Fibroblast of skin of scalp (primary cell): ENCODE measurements around the gene PTPN6.

Experiments
- DNase-seq: peaks from one replicate; pipeline ENCODE4 v3.0.0-alpha.2; 2013

Gene PTPN6

GRCh38 chr12:6974180-6974579 is 23.0 kb downstream of the PTPN6 start:
- no peak for DNase-seq

GRCh38 chr12:6975297-6976032 is 24.3 kb downstream of the PTPN6 start:
- DNase-seq = no peak

- DNase-seq = no peak
These were observed 26.5 kb downstream of the PTPN6 start for GRCh38 chr12:6977653-6978052.

GRCh38 chr12:6978188-6978587 is 27.0 kb downstream of the PTPN6 start:
- DNase-seq = no peak

GRCh38 chr12:6978611-6979011 is 27.5 kb downstream of the PTPN6 start:
- DNase-seq = no peak

GRCh38 chr12:6979021-6979420 is 27.9 kb downstream of the PTPN6 start:
- no peak for DNase-seq

GRCh38 chr12:6979453-6979852 is 28.3 kb downstream of the PTPN6 start:
- no peak for DNase-seq

GRCh38 chr12:6980075-6980474 is 28.9 kb downstream of the PTPN6 start:
- DNase-seq = no peak

GRCh38 chr12:6980740-6981139 is 29.6 kb downstream of the PTPN6 start:
- no peak for DNase-seq

GRCh38 chr12:6981152-6982052 is 30.2 kb downstream of the PTPN6 start:
- no peak for DNase-seq

- no peak for DNase-seq
These were observed 31.4 kb downstream of the PTPN6 start for GRCh38 chr12:6982532-6982931.

GRCh38 chr12:6987956-6988553 is 36.9 kb downstream of the PTPN6 start:
- DNase-seq = no peak

GRCh38 chr12:6996040-6996441 is 44.9 kb downstream of the PTPN6 start:
- peak; percentile 19 for DNase-seq

- no peak for DNase-seq
These were observed 47.7 kb downstream of the PTPN6 start for GRCh38 chr12:6998715-6999451.

GRCh38 chr12:7001921-7002591 is 50.9 kb downstream of the PTPN6 start:
- no peak for DNase-seq

- DNase-seq = no peak
These were observed 53.2 kb downstream of the PTPN6 start for GRCh38 chr12:7004287-7004803.

GRCh38 chr12:7004840-7005239 is 53.7 kb downstream of the PTPN6 start:
- DNase-seq = no peak

GRCh38 chr12:7005311-7005710 is 54.2 kb downstream of the PTPN6 start:
- DNase-seq = no peak

GRCh38 chr12:7006639-7007038 is 55.5 kb downstream of the PTPN6 start:
- no peak for DNase-seq

- DNase-seq = no peak
These were observed 57.7 kb downstream of the PTPN6 start for GRCh38 chr12:7008864-7009263.

GRCh38 chr12:7009512-7009911 is 58.4 kb downstream of the PTPN6 start:
- no peak for DNase-seq
